HG03095 (cell line): ENCODE data around the gene NFIB.

Experiments used
- ATAC-seq: cut with Tn5 transposase; IDR thresholded peaks from one replicate; pipeline ENCODE4 v1.9.1; 2021; ENCODE audit warnings: moderate library complexity; ENCODE audit not compliant: unreplicated experiment

Gene NFIB

DNA sequence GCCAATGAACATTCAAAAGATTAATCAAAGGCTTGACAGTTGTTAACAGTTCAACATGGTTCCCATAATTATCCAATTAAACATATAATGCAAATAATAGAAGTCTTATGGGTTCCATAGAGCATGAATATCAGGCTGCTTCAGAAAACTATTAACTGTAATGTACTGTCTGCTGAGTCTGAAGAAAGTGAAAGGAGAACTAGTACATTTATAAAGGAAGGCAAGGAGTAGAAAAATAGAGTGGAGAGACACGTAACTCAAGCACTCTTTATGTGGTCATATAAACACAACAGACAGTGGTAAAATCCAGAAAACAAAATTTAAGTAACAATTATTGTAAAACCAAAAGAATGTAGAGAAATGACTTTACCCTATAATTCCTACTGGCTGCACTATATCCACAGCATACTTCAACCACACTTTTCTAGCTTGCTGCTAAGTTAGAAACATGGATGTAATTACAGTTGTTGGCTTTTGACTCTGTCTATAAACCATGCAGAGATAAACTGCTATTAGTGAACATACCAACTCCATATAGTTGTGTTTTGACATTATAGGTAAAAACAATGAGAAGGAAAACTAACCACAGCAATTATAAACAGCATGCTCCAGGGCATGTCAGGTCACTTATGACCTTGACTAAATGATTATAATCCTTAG is 32.7 kb downstream of the NFIB start:
- no peak for ATAC-seq

DNA sequence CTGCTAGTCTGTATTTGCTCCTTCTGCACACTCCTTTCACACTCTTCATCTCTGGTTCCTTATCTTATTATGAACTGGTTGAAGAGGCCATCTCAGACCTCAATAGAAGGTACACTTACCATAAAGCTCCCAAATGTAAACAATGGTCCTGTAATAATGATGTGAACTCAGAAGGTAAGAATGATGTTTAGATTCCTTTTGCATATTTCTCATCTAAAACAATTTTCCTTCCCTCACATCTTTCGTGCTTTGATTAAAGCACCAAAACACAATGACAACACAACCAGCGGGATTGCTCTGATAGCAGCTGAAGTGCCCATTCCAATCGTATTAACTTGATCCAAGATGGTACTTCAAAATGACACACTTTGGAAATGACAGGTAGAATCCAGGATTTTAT is 34.3 kb downstream of the NFIB start:
- no peak for ATAC-seq

DNA sequence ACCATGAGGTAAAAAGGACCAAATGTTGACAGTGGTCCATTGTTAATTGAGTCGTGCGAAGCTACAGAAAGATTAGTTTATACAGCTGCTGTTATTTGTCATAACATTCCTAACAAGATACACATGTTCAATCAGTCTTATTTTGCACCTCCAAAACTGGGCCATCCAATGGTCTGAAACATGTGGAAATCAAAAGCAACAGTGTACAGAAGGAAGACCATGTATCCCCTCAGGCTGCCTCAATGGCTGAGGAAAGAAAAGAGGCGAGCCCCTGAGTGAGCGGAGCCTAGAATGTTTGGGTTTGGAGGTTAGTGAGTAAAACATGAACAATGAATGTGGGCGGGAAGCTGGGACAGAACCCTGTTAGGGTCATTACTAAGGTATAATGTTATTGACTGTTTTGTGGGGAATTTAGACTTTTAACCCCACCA is 35.6 kb downstream of the NFIB start:
- ATAC-seq: no peak

DNA sequence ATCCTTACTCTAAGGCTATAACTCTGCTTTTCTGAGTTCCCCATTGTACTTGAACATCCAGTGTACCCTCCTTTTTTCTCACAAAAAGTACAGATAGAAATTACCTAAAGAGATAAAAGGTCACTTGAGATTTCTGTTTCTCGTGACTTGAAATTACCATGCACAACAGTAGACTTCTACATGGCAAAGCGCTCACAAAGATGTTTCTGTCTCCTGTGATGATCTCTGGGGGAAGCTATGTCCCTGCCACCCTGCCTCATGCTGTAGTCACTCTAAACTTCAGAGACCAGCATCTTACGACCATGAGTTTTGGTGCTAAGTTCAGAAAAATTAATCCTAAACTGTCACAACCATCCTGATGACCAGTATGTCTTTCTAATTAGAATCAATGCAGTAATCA is 36.2 kb downstream of the NFIB start:
- ATAC-seq: no peak

DNA sequence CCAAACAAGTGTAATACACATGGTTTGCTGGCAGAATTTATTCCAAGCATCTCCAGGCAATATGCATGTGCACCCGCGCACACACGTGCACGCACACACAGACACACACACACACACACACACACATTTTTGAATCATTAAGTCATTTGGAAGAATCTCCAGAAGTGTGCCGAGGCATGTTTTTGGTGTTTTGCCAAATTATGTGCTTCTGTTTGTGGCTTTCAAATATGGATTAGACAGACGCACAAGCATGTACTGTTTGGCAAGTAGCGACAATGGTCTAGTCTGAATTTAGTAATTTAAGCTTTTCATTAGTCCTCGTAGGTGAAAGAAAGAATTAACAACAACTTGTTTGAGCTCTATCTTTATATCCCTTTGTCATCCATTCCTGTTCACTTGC is 36.7 kb downstream of the NFIB start:
- ATAC-seq: no peak

DNA sequence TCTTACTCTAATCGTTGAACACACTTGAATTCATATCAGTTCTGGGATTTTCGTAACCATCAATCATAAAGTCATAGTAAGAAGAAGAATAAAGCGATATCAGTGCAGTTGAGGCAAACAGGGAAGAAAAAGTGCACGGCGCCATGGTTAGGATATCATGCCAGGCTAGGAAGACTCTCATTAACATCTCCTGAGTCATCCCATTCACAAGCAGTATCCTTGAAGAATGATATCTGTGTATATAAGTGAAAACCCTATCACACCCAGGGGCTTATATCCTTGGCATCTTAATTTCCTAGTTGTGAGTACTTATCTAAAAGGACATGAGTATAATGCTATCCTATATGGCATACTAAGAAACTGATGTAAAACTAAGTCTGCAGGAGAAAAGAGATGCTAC is 38.6 kb downstream of the NFIB start:
- no peak for ATAC-seq

DNA sequence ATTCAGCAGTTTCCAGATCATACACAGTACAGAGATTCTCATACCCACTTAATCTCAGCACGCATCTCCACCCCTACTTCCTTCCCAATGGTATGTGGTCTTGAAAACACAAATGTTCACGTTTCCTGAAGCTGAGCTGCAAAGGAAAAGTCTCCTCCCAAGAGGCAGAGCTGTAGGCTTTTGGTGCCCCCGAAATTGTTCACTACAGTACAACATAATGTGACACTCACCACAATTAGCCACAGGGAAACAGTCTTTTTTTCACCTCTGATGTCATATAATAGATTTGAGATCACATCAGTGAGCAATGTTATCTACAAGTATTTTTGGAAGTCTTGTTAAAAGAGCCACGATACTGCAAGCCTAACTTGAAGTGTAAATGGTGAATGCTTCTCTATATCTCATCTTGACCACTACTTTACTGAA is 40.2 kb downstream of the NFIB start:
- no peak for ATAC-seq

DNA sequence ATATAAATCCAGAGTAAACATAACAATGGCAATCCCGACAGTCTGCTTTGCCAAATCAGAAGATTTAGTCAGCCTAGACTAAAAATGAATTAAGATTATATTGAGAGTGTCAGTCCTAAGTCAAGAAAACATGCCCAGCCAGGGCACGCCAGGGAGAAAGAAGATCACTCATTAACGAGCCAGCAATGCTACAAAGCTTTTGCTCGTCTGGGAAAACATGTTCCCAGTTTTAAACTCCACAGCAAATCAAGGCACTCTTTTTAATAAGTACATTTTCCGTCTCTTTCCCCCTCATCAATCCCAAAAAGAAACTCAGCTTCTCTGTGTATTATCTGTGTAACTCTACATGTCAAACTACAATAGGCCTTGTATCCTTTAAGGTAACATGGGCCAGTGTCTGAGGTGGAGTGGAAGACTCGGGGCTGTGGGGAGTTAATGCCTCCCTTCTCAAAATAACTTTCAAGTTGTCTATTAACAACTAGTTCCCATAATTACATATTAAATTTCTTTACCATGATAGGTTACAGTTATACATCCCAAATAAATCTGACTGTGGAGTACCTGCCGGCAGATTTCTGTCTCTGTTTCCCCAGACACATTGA is 40.9 kb downstream of the NFIB start:
- no peak for ATAC-seq

DNA sequence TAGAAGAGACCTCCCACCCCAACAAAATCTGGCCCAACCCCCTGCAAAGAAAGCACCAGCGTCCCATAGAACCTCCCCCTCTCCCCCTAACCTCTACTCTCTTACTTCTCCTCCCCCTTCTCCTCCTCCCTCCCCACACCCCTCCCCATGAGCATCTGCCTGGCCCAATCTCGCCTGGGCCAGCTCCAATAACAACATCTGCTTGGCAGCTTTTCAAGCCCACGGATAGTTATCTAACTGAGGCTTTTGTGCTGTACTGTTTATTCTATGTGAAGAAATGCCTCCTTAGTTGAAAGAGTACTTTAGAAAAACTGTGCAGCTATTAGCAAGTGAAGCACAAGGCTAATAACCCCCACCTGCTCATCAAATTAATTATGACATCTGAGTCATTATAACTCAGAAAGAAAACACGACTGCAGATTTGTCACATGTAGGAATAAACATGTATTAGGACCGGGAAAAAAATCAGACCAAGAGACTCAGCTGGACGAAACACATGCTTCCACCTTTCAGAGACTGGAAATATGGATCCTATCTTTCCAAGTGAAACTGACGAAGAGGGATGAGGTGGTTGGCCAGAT is 42.8 kb downstream of the NFIB start:
- no peak for ATAC-seq

DNA sequence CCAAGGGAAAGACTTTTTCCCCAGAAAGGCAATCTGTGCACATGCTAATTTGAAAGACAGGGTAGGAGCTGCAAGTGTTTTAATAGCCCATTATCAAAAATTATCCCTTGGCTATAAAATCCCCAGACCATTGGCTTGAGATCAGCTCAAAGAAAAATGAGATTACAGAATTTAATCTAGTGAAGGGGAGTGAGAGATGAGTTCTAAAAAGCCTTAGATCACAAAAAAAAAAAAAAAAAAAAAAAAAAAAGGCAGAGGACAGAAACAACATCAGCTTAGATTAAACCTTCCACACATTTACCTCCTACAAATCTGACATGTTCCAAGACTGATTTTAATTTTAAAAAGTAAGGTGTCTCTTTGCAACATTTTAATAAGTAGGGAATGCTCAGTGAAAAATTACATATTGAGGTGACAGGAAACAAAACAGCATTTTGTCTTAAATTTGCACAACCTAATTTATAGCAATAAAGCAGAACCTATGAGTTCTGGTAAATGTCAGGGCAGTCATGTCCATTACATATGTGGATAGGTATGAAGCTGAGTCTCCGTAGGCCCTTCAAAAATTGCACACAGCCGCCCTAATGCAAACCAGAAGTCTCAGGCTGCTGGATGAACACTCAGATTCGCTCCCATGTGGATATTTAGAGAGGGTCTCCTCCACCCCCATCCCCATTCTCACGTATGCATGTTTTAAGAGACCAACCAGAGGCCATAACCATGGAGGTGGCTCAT is 43.4 kb downstream of the NFIB start:
- ATAC-seq: no peak

DNA sequence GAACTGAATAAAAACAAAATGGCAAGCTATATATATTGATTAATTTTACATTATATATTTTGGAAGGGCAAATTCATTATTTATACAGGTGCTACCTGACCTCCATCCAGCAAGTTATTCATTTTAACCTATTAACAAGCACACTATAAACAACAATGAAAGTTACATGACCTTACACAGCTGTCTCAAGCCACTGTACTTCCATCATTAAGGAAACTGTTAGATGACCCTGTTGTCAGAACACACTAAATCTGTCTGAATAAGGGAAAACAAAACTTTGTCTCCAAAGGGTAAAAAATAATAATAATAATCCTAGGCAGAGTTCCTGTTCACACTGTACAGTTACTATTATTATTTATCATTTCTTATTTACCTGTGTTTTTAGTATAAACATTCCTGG is 44.0 kb downstream of the NFIB start:
- ATAC-seq: no peak

DNA sequence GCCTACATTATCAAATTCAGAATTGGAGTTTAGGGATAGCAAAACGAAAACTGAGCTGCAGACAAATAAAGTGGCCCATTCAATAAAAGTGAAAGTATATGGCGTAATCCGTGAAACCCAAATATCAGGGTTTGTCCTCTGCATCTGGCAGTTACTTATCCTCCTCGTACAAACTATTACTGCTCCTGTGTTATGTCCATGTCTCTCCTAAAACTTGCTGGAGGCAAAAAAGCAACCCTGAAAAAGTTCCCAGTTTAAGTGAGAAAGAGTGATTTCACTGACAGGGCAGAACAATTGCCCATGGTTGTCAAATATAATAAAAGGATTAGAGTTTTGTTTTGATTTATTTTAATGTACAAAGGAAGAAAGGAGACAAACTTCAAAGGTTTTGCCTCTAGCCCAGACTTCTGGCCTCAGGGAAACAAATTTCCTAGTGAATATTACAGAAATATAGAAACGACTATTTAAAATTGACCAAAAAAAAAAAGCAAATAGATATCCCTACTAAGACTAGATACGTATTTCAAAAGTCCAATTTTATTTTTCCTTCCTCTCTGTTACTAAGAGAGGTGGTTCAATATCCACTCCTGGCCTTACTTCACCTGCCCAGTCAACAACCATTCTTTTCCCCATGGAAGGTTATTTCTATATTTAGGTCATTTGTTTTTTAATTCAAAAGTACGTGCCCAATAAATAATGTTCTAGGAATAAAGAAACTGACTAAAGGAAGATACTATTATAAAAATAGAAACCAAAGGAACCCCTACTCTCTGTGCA is 50.0 kb downstream of the NFIB start:
- ATAC-seq: no peak

DNA sequence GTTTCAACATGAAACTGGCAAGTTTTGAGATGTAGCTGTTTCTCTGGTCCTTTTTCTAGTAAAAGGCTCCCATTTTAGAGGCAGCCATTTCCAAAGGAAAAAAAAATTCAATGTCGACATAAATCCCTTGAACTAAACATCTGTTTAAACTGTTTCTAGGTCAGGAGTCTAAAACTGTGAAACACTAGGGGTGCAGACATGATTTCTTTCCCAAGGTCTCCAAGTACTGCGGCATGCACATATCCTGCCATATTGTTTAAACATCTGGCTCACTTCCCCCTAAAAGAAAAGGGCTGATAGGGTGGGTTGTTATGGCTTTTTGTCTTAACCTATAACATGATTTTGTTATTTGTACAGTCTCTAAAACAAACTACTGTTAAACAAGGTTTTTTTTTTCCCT is 51.1 kb downstream of the NFIB start:
- ATAC-seq: no peak

DNA sequence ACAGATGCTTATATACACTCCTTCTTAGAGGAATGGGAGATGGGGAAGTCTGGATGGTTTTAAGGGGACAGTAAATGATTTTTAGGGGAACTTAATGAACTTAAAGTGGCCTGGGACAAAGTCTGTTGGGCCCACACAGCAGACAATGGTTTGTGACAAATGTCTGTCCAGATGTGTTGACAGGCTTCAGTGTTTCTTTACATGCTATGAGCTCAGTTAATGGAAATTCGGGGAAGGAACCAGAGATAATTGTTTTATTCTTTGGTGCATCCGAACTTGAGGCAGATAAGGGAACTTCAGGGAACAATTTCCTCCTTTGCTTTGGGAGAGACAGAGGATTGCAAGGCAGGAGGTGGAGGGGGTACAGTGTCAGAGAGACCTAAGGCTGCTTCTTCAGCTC is 52.3 kb downstream of the NFIB start:
- ATAC-seq: no peak

DNA sequence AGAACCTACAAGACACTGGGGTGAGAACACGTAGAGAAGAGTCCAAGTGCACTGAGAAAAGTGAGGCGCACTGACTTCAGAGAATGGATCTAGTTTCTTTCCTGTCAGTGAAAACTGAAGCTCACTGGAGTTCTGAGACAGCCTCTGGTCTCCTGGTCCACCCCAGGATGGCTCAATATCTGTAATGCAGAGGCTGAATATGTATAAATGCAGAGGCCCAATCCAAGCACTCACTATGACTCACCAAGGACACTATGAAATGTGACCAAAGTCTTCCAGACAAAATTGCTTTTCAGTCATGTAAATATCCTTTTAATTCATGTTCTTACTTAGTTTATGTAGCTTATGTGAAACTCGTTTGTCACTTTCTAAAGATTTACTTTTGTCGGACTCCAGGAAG is 53.8 kb downstream of the NFIB start:
- no peak for ATAC-seq

DNA sequence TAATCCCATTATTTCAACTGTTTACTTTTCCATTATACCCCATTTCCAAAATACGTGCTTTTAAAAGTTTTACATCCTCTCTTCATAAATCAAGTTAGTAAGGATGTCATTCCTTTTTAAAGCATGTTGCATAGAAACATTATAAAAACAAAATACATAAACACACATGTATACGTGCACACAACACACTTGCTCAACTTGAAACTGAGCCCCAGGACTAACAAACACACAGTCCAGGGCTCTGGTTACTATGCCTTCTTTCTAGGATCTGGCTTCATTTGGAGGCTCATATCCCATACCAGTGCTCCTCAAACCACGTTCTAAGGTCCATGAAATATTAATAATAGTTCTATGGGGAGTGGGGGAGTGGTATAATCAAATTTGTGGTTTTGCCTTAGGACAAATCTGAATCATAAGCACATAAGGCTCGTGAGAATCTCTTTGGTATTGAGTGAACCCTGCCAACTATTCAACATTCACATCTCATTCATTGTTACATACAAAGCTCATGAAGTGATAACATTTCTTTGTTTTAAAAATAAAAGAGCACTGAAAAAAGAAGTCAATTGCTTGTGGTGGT is 55.2 kb downstream of the NFIB start:
- no peak for ATAC-seq

DNA sequence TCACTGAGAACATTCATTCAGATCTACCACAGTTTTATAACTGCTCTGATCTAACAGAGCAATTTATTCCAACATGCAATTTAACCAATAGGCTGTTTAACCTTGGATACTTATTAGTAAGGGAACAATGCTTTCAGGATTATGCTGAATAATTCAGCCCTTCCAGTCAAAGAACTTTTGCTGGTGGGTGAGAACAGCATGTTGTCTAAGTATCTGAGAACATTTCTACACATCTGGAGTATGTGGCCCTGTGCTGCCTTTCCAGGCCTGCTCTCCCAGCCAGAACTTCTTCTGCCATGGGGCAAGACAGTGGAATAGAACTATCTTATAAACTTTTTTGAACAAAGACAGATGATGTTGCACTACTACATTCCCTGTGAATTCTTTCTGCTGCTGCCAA is 55.8 kb downstream of the NFIB start:
- no peak for ATAC-seq

DNA sequence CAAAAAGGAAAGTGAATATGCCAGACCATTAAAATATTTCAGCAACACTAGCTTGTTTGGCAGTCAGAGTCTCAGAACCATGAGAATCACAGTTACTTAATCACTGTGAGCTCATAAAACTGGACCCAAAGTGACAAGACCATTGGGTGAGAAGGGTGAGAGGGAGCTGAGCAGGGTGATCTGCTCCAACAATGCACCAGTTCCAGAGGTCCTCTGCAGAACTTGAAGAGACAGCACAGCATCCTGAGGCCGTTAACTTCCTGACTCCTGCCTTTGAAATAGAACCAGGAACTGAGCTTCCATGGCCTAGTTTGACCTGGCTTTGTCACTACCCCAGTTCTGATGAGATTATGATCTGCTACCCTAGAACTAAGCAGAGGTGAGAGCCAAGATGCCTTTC is 57.4 kb downstream of the NFIB start:
- ATAC-seq: no peak

DNA sequence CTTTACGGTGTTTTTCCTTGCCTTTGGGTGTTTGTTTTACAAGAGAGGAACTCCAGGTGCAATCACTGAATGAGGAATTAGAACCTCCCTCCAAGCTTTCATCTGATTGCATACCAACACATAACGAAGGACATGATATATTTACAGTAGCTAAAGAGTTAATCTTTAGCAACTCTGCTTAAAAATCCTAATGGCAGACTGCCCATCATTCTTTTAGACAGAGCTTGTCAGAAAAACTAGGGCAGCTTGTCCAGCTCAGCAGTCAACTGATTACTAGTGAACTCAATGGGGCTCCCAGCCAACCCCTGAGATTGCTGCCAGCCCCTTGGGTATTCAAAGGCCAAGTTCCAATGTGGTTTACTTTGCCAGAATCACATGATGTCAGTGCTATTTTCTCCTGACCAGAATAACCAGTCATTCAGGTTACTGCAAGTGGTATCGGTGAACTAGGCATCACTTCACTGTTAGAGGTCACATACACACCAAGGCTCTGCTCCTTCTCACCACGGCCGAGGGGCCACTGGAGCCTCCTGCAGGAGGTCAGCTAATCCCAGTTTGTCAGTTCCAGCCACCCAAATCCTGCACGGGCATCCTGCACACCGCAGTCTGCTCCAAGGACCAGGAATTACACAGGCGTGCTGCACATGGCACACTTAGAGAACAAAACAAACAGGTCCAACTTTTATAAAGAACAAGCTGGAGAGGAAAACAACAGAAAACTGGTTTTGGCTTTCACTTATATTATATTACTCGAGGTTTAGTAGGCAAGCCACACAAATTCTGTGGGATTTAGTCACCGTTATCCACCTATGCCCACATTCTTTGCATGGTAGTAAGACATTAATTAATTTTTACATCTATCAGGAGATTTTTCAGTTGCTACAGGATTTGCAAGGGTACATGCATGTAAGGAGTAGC is 62.5 kb downstream of the NFIB start:
- ATAC-seq: no peak

DNA sequence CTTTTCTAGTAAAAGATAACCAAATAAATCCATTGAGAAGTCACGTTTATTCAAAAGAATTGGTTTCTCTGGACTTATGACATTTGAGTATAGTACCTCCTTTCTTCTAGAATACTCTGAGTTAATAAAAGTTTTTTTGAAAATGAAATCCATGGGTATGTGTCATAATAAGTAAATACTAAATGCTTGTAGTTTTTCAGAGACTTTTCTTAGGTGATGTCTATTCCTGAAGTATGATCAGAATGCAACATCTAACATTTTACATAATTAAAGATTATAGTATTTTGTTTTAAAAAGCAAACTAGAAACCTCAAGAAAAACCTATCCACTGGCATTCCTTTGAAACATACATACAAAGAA is 63.2 kb downstream of the NFIB start:
- ATAC-seq: no peak
